GM12864 (cell line): ENCODE data around the gene PHOSPHO1.

Experiments used
- DNase-seq: peaks from one replicate; pipeline ENCODE4 v3.0.0-alpha.2; 2011; ENCODE audit warnings: low read depth
- H3K4me3 ChIP-seq: 2 replicates; pipeline ENCODE4 v1.5.1; 2011; ENCODE audit warnings: mild to moderate bottlenecking, low read depth, low read length, control low read depth
- CTCF ChIP-seq: IDR thresholded peaks from 2 replicates; pipeline ENCODE4 v1.5.1; 2011; ENCODE audit warnings: low read depth, mild to moderate bottlenecking, moderate library complexity, low read length, control low read depth, inconsistent platforms; ENCODE audit errors: missing control alignments

The PHOSPHO1 gene

DNA sequence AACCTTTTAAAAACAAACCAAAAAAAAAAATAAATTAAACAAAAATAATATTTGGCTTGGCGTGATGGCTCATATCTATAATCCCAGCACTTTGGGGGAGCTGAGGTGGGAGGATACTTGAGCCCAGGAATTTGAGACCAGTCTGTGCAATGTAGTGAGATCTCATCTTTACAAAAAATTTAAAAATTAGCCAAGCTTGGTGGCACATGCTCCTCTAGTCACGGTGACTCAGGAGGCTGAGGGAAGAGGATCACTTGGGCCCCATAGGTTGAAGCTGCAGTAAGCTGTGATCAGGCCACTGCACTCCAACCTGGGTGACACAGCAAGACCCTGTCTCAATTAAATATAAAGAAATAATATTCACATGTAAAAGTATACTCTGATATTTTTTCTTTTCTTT lies 32.4 kb downstream of the PHOSPHO1 start:
- TF ChIP-seq CTCF, result no peak
- no peak overlapping the region for H3K4me3 ChIP-seq
- no peak for DNase-seq

DNA sequence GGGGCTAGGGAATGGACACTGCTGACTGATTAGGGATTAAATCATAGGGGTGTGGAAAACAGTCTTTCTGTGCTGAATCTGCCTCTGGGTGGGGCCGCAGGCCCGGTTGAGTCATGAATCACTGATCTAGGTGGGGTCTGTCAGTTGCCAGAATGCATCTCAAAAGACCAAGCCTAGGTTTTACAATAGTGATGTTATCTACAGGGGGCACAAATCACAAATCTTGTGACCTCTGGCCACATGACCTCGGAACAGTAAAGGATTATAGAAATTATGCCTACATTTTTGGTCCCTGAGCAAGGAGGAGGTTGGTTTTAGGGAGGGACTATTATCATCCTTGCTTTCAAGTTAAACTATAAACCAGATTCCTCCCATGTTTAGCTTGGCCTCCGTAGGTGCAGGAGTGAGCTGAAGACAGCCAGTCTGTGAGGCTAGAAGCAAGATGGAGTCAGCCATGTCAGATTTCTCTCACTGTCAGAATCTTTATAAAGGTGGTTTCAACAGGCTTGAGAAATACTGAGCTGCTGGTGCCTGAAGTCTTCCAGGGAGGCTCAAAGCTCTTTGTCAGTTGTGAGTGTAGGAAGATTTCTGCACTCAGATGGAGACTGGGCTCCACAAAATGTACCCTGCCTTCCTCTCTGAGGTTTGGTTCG lies 33.1 kb downstream of the PHOSPHO1 start:
- no peak for TF ChIP-seq CTCF
- no peak overlapping the region for H3K4me3 ChIP-seq
- no peak for DNase-seq

GRCh38 chr17:49196520-49196919 lies 34.1 kb downstream of the PHOSPHO1 start:
- no peak overlapping the region for H3K4me3 ChIP-seq
- TF ChIP-seq CTCF, result no peak

GRCh38 chr17:49195751-49196150 lies 34.8 kb downstream of the PHOSPHO1 start:
- no peak for TF ChIP-seq CTCF
- H3K4me3 ChIP-seq, result no peak overlapping the region
- no peak for DNase-seq

More at GRCh38 chr17:49196520-49196919, 34.1 kb downstream of the PHOSPHO1 start:
- DNase-seq, result no peak

DNA sequence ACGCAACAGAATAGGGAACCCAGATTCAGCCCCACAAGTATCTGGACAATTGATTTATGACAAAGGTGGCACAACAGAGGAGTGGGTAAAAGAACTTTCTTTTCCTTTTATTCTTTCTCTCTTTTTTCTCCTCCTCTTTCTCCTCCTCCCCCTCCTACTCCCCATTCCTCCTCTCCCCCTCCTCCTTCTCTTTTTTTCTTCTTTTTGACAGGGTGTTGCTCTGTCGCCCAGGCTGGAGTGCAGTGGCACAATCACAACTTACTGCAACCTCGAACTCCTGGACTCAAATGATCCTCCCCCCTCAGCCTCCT lies 36.3 kb downstream of the PHOSPHO1 start:
- DNase-seq, result no peak
- H3K4me3 ChIP-seq, result no peak overlapping the region; the same call in 1 of the 2 replicates
- TF ChIP-seq CTCF, result no peak

GRCh38 chr17:49193513-49194296 lies 36.9 kb downstream of the PHOSPHO1 start:
- peak overlapping the region; percentile 60 for H3K4me3 ChIP-seq
- TF ChIP-seq CTCF, result no peak
- DNase-seq, result peak; percentile 63
